HL-60 (cell line): ENCODE data around the gene SRP19.

Source experiments
- GABPA ChIP-seq: IDR thresholded peaks from 2 replicates; pipeline ENCODE4 v1.6.1; 2012; ENCODE audit warnings: low read depth
- TF ChIP-seq, protein P1 (sequence below): IDR thresholded peaks from one replicate; pipeline ENCODE4 v1.5.1; 2011; ENCODE audit warnings: low read length, control low read depth, inconsistent platforms; ENCODE audit not compliant: insufficient read depth
- TF ChIP-seq, protein P2 (sequence below): IDR thresholded peaks from 2 replicates; pipeline ENCODE4 v1.6.1; 2012; ENCODE audit warnings: low read depth; ENCODE audit not compliant: insufficient replicate concordance

DNA sequence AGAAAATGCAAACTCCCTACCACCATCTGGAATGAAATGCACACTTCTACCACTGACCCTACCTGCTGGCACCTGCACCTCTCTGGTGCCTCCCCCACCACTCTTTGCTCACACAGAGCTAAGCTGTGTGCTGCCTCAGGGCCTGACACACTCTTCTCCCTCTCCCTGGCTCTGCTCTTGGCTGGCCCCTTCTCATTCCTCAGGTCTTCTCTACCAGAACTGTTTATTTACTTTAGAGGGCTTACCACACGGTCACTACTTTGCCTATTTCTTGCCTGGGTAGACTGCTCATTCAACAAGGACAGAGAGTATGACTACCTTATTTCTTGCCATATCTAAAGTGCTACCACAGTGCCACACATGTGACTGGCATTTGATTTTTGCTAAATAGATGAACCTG is 57.6 kb downstream of the SRP19 start:
- TF ChIP-seq, protein P1, sequence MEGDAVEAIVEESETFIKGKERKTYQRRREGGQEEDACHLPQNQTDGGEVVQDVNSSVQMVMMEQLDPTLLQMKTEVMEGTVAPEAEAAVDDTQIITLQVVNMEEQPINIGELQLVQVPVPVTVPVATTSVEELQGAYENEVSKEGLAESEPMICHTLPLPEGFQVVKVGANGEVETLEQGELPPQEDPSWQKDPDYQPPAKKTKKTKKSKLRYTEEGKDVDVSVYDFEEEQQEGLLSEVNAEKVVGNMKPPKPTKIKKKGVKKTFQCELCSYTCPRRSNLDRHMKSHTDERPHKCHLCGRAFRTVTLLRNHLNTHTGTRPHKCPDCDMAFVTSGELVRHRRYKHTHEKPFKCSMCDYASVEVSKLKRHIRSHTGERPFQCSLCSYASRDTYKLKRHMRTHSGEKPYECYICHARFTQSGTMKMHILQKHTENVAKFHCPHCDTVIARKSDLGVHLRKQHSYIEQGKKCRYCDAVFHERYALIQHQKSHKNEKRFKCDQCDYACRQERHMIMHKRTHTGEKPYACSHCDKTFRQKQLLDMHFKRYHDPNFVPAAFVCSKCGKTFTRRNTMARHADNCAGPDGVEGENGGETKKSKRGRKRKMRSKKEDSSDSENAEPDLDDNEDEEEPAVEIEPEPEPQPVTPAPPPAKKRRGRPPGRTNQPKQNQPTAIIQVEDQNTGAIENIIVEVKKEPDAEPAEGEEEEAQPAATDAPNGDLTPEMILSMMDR: no peak
- TF ChIP-seq, protein P2, sequence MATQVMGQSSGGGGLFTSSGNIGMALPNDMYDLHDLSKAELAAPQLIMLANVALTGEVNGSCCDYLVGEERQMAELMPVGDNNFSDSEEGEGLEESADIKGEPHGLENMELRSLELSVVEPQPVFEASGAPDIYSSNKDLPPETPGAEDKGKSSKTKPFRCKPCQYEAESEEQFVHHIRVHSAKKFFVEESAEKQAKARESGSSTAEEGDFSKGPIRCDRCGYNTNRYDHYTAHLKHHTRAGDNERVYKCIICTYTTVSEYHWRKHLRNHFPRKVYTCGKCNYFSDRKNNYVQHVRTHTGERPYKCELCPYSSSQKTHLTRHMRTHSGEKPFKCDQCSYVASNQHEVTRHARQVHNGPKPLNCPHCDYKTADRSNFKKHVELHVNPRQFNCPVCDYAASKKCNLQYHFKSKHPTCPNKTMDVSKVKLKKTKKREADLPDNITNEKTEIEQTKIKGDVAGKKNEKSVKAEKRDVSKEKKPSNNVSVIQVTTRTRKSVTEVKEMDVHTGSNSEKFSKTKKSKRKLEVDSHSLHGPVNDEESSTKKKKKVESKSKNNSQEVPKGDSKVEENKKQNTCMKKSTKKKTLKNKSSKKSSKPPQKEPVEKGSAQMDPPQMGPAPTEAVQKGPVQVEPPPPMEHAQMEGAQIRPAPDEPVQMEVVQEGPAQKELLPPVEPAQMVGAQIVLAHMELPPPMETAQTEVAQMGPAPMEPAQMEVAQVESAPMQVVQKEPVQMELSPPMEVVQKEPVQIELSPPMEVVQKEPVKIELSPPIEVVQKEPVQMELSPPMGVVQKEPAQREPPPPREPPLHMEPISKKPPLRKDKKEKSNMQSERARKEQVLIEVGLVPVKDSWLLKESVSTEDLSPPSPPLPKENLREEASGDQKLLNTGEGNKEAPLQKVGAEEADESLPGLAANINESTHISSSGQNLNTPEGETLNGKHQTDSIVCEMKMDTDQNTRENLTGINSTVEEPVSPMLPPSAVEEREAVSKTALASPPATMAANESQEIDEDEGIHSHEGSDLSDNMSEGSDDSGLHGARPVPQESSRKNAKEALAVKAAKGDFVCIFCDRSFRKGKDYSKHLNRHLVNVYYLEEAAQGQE: no peak
- no peak for TF ChIP-seq GABPA
